Measurements from ENCODE around the gene H6PD.

DNA sequence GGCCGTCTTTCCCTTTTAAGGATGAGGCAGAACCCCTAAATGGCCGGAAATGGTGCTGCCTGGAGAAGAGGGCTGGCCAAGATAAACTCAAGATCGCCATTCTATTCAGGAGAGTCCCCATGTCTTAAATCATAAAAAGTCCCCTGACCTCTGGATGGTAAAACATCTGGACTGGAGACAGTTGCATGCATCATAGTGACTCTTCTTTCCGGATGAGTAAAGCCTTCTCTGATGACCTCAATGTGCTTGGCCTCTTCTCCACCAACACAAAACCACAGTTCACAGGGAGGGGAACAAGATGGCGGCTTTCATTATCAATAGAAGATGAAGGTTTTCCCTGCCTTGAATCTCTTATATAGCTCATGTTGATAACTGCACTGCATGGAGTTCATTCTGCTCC is 27.5 kb upstream of the H6PD start:
- TF ChIP-seq ZNF644 (tag; IDR thresholded peaks at IDR 0.05; ENCODE audit: low read depth) (no peak), GABPB1 (CRISPR knock-in tag; IDR thresholded peaks at IDR 0.05) (no peak)
- TF ChIP-seq, protein P1, sequence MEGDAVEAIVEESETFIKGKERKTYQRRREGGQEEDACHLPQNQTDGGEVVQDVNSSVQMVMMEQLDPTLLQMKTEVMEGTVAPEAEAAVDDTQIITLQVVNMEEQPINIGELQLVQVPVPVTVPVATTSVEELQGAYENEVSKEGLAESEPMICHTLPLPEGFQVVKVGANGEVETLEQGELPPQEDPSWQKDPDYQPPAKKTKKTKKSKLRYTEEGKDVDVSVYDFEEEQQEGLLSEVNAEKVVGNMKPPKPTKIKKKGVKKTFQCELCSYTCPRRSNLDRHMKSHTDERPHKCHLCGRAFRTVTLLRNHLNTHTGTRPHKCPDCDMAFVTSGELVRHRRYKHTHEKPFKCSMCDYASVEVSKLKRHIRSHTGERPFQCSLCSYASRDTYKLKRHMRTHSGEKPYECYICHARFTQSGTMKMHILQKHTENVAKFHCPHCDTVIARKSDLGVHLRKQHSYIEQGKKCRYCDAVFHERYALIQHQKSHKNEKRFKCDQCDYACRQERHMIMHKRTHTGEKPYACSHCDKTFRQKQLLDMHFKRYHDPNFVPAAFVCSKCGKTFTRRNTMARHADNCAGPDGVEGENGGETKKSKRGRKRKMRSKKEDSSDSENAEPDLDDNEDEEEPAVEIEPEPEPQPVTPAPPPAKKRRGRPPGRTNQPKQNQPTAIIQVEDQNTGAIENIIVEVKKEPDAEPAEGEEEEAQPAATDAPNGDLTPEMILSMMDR (IDR thresholded peaks at IDR 0.05 in 2 of 3, conservative IDR thresholded peaks at IDR 0.05 in 1 of 3; ENCODE audit: insufficient read depth in 2 of 3, low read depth in 1 of 3, low read length in 3 of 3) = no peak
